HG03064 (cell line): ENCODE measurements around the gene ARFGEF2.
"Not testable (repeated sequence)": the region's sequence is repeated elsewhere in the genome, so short reads cannot be mapped to it uniquely, and the experiment has no call there.

ENCODE experiments used
- ATAC-seq: cut with Tn5 transposase; IDR thresholded peaks from one replicate; pipeline ENCODE4 v1.9.1; 2021; ENCODE audit warnings: low read depth; ENCODE audit not compliant: unreplicated experiment

The ARFGEF2 gene

GRCh38 chr20:49046087-49046900, 124.8 kb downstream of the ARFGEF2 start, which contains the start of gene CSE1L:
CSE1L (plus strand) TSS chr20:49046312; CDS start chr20:49058464, 12,152 bp downstream.
- ATAC-seq, result peak; percentile 72

DNA sequence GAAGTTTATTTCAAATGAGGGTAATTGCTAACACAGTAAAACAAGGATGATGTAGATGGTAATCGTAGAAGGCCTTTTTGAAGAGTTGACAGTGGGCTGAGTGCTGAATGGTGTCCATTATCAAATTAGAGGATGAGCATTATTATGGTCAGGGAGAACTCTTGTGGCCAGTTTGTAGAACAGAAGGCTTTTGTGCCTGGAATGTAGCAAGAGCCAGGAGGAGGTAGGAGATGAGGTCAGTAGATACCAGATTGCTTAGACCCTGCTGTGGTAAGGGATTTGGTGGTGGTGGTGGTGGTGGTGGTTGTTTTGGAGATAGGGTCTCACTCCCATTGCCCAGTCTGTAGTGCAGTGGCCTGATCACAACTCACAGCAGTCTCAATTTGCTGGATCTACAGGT, 130.8 kb downstream of the ARFGEF2 start:
- ATAC-seq, result no peak

GRCh38 chr20:49054056-49054643, 132.6 kb downstream of the ARFGEF2 start:
- ATAC-seq, result no peak

DNA sequence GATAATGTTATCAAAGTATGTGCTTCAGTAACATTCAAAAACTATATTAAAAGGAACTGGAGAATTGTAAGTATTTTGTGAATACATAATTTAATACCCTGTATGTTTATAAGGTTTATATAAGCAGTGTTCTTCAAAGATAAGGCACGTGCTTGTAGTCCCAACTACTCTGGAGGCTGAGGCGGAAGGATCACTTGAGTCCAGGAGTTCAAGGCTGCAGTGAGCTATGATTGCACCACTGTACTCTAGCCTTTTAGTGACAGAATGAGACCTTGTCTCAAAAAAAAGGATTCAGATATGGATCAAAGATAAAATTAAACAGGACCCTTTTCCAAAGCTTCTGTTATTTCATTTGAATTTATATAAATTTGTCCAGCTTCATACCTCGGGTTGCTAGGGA, 141.8 kb downstream of the ARFGEF2 start:
- no peak for ATAC-seq

DNA sequence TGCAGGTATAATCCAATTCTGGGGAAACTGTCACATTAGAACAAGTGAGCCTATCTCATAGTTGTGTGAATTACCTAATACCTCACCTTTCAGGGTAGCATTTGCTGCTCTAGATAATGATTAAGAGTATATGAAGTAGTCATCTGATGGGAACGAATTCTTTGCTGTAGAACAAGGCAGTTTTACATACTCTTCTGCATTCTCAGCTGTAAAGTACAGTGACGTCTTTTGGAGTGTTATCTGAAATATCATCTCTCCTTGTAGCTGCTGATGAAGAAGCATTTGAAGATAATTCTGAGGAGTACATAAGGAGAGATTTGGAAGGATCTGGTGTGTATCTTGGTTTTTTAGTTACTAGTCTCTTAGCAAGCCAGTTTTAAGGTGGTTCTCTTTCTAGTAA, 153.0 kb downstream of the ARFGEF2 start:
- ATAC-seq, result no peak

- ATAC-seq, result no peak
Observed at GRCh38 chr20:49078310-49078709, 156.8 kb downstream of the ARFGEF2 start.

DNA sequence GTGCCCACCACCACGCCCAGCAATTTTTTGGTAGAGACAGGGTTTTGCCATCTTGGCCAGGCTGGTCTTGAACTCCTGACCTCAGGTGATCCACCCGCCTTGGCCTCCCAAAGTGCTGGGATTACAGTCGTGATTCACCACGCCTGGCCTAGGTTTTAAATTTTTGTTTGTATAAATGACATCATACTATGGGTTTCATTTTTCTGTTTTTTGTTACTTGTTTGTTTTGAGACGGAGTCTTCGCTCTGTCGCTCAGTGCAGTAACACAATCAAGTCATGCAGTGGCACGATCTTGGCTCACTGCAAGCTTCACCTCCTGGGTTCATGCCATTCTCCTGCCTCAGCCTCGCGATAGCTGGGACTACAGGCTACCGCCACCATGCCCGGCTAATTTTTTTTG, 160.8 kb downstream of the ARFGEF2 start:
- not testable (repeated sequence) for ATAC-seq
